Activated B cell treated with CpG ODN at 0.5 μM for 24 hours (primary cell): ENCODE data around the gene MRM3. TPM values are rescaled to one million over a fixed set of nuclear protein-coding genes. Genes with fewer than 3 reads are reported as not detected.
"Not testable (repeated sequence)": the region's sequence is repeated elsewhere in the genome, so short reads cannot be mapped to it uniquely, and the experiment has no call there.

Source experiments
- ATAC-seq: fragments of 200-7000 bp; cut with Tn5 transposase; one replicate; pipeline ENCODE4 v1.10.0; 2021; ENCODE audit warnings: low read depth, mild to moderate bottlenecking, moderate library complexity
- CTCF ChIA-PET: fragments of 350-600 bp; sonication (Branson Sonifier 250); formaldehyde crosslinking; loops from one replicate; lab custom pipeline; 2021; ENCODE audit warnings: antibody characterized with exemption; lab: Charles Lee
- POLR2A ChIA-PET: fragments of 350-600 bp; sonication (Branson Sonifier 250); formaldehyde crosslinking; loops from one replicate; lab custom pipeline; 2021; ENCODE audit warnings: antibody characterized with exemption; lab: Charles Lee
- DNase-seq: peaks from one replicate; pipeline ENCODE4 v3.0.0; 2022
- H3K27ac Mint-ChIP-seq: one replicate; pipeline ENCODE4 v1.8.0; 2020; ENCODE audit warnings: mixed read lengths
- H3K27me3 Mint-ChIP-seq: one replicate; pipeline ENCODE4 v1.8.0; 2021; ENCODE audit warnings: mixed read lengths
- H3K36me3 Mint-ChIP-seq: one replicate; pipeline ENCODE4 v1.8.0; 2021; ENCODE audit warnings: low read depth, mixed read lengths
- H3K4me1 Mint-ChIP-seq: one replicate; pipeline ENCODE4 v1.8.0; 2021; ENCODE audit warnings: mixed read lengths
- H3K4me3 Mint-ChIP-seq: one replicate; pipeline ENCODE4 v1.8.0; 2020; ENCODE audit warnings: mild to moderate bottlenecking, mixed read lengths
- H3K9me3 Mint-ChIP-seq: one replicate; pipeline ENCODE4 v1.8.0; 2020; ENCODE audit warnings: mixed read lengths
- CTCF ChIP-seq: fragments of 200-600 bp; IDR thresholded peaks from one replicate; pipeline ENCODE4 v1.8.0; 2022; ENCODE audit warnings: antibody characterized with exemption, mild to moderate bottlenecking
- intact Hi-C: fragments of 100-400 bp; cut with micrococcal nuclease; formaldehyde crosslinking; loops from one replicate; pipeline ENCODE4 v1.15.1; 2024
- total RNA-seq: library from RNA; stranded (reverse); gene quantifications from 2 replicates; pipeline ENCODE4 v1.2.3, GENCODE V29; 2022

MRM3 gene
- total RNA-seq, 1 donor from 2014 or later, result 26.3 TPM

GRCh38 chr17:751269-752001 is 30.7 kb upstream of the MRM3 start:
- TF ChIP-seq CTCF, result no peak
- ChIA-PET CTCF (interaction anchor here (0.6 to 1.4 kb wide), 2 partner anchors 18 to 1563 kb away, joined by 3 to 4 read pairs; no protein-coding TSS in a partner anchor), POLR2A (interaction anchor here (0.9 to 3.2 kb wide), 4 partner anchors 10 to 340 kb away, joined by 5 to 31 read pairs (median 24); partner anchors contain the start of genes GLOD4, MRM3 and VPS53)
- no peaks in the 10 kb centered on the region for H3K27me3 Mint-ChIP-seq
- H3K4me1 Mint-ChIP-seq, result peaks cover 31% of the 10 kb centered on the region
- intact Hi-C loops, result loop anchor here (1.0 to 2.0 kb wide), 8 partner anchors 11 to 339 kb away; partner anchors contain the start of genes GLOD4, MRM3, NXN and TLCD3A
- peak overlapping the region; percentile 91 for H3K4me3 Mint-ChIP-seq
- H3K27ac Mint-ChIP-seq, result peak overlapping the region; percentile 93
- peak; percentile 32 for ATAC-seq
- DNase-seq, result no peak
- peaks cover 27% of the 10 kb centered on the region for H3K36me3 Mint-ChIP-seq
- H3K9me3 Mint-ChIP-seq, result no peaks in the 10 kb centered on the region

- H3K4me1 Mint-ChIP-seq, result peaks cover 31% of the 10 kb centered on the region
- peak; percentile 100 for DNase-seq
- H3K4me3 Mint-ChIP-seq, result peak within 1 kb of the TSS; percentile 91
- no peaks in the 10 kb centered on the region for H3K9me3 Mint-ChIP-seq
- TF ChIP-seq CTCF, result no peak
- peak within 1 kb of the TSS; percentile 94 for H3K27ac Mint-ChIP-seq
- CTCF ChIA-PET, result interaction anchor here (0.7 to 1.2 kb wide), 9 partner anchors 9 to 340 kb away, joined by 3 to 7 read pairs (median 3); partner anchors contain the start of genes GLOD4, MRM3 and VPS53
- POLR2A ChIA-PET, result interaction anchor here (0.6 to 3.2 kb wide), 12 partner anchors 11 to 342 kb away, joined by 3 to 31 read pairs (median 5); partner anchors contain the start of genes GLOD4, MRM3, TIMM22 and VPS53
- no peaks in the 10 kb centered on the region for H3K27me3 Mint-ChIP-seq
- H3K36me3 Mint-ChIP-seq, result peaks cover 27% of the 10 kb centered on the region
- peak; percentile 90 for ATAC-seq
- intact Hi-C loops, result loop anchor here (1.0 to 2.0 kb wide), 8 partner anchors 12 to 340 kb away; partner anchors contain the start of genes GLOD4, MRM3, NXN and TLCD3A
These were observed 30.0 kb upstream of the MRM3 start, which contains the start of gene GEMIN4 for GRCh38 chr17:752002-752619. TSS of gene GEMIN4 (minus strand) at chr17:752264. CDS start at chr17:752142, 122 bp downstream.

GRCh38 chr17:752620-753219 is 29.4 kb upstream of the MRM3 start:
- H3K4me3 Mint-ChIP-seq, result peak overlapping the region; percentile 91
- no peaks in the 10 kb centered on the region for H3K27me3 Mint-ChIP-seq
- H3K4me1 Mint-ChIP-seq, result peaks cover 31% of the 10 kb centered on the region
- intact Hi-C loops, result loop anchor here (1.0 to 2.0 kb wide), 8 partner anchors 12 to 340 kb away; partner anchors contain the start of genes GLOD4, MRM3, NXN and TLCD3A
- no peak for TF ChIP-seq CTCF
- H3K9me3 Mint-ChIP-seq, result no peaks in the 10 kb centered on the region
- ChIA-PET CTCF (interaction anchor here (0.7 to 1.2 kb wide), 9 partner anchors 9 to 340 kb away, joined by 3 to 7 read pairs (median 3); partner anchors contain the start of genes GLOD4, MRM3 and VPS53), POLR2A (interaction anchor here (0.6 to 3.2 kb wide), 12 partner anchors 11 to 342 kb away, joined by 3 to 31 read pairs (median 5); partner anchors contain the start of genes GLOD4, MRM3, TIMM22 and VPS53)
- H3K27ac Mint-ChIP-seq, result peak overlapping the region; percentile 94
- no peak for DNase-seq
- peak; percentile 6 for ATAC-seq
- peaks cover 23% of the 10 kb centered on the region for H3K36me3 Mint-ChIP-seq

- Mint-ChIP-seq H3K36me3 (peaks cover 16% of the 10 kb centered on the region), H3K4me3 (peak overlapping the region; percentile 71), H3K27me3 (no peaks in the 10 kb centered on the region), H3K4me1 (peaks cover 29% of the 10 kb centered on the region), H3K9me3 (no peaks in the 10 kb centered on the region), H3K27ac (peak overlapping the region; percentile 63)
- ChIA-PET CTCF (interaction anchor here (0.9 kb wide), 1 partner anchor 38 kb away, joined by 7 read pairs; the partner anchor contains the start of gene VPS53), POLR2A (interaction anchor here (0.8 to 3.2 kb wide), 5 partner anchors 11 to 227 kb away, joined by 3 to 31 read pairs (median 5); partner anchors contain the start of genes GLOD4 and MRM3)
- no peak for ATAC-seq
- TF ChIP-seq CTCF, result no peak
- intact Hi-C loops, result loop anchor here (2.0 kb wide), 1 partner anchor 21 kb away; the partner anchor contains the start of gene TLCD3A
- DNase-seq, result no peak
These were observed 28.7 kb upstream of the MRM3 start for GRCh38 chr17:753418-753817.

- peaks cover 29% of the 10 kb centered on the region for H3K36me3 Mint-ChIP-seq
- ATAC-seq, H3K27ac Mint-ChIP-seq, H3K4me3 Mint-ChIP-seq, H3K9me3 Mint-ChIP-seq, DNase-seq, CTCF ChIA-PET, intact Hi-C loops, H3K27me3 Mint-ChIP-seq: not testable (repeated sequence)
- H3K4me1 Mint-ChIP-seq, result peaks cover 18% of the 10 kb centered on the region
- POLR2A ChIA-PET, result interaction anchor here (0.7 to 2.4 kb wide), 3 partner anchors 13 to 549 kb away, joined by 3 to 9 read pairs (median 3); partner anchors contain the start of genes GLOD4 and MRM3
These were observed 26.7 kb upstream of the MRM3 start for GRCh38 chr17:755319-755961.

- Mint-ChIP-seq H3K36me3 (peaks cover 34% of the 10 kb centered on the region), H3K4me1 (peaks cover 12% of the 10 kb centered on the region)
- CTCF ChIA-PET, POLR2A ChIA-PET, H3K4me3 Mint-ChIP-seq, ATAC-seq, intact Hi-C loops, H3K9me3 Mint-ChIP-seq, DNase-seq, H3K27me3 Mint-ChIP-seq, H3K27ac Mint-ChIP-seq: not testable (repeated sequence)
These were observed 26.1 kb upstream of the MRM3 start for GRCh38 chr17:756010-756567.
